NCI-H748 treated with DMSO at 0.1 percent for 48 hours (cell line): ENCODE measurements around the gene GPR55.

ENCODE experiments used
- DNase-seq: peaks from one replicate; lab custom pipeline; 2025; lab: John Stamatoyannopoulos, UW

GPR55 gene

GRCh38 chr2:230879271-230879882, 45.7 kb downstream of the GPR55 start:
- DNase-seq: no peak

DNA sequence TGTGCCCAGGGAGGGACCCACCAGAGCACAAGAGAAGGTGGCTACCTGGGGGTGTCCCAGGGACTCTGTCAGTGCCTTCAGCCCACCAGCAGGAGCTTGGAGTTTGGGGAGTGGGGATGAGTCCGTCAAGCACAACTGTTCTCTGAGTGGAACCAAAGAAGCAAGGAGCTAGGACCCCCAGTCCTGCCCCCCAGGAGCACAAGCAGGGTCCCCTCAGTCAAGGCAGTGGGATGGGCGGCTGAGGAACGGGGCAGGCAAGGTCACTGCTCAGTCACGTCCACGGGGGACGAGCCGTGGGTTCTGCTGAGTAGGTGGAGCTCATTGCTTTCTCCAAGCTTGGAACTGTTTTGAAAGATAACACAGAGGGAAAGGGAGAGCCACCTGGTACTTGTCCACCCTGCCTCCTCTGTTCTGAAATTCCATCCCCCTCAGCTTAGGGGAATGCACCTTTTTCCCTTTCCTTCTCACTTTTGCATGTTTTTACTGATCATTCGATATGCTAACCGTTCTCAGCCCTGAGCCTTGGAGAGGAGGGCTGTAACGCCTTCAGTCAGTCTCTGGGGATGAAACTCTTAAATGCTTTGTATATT, 46.3 kb downstream of the GPR55 start:
- DNase-seq: no peak

DNA sequence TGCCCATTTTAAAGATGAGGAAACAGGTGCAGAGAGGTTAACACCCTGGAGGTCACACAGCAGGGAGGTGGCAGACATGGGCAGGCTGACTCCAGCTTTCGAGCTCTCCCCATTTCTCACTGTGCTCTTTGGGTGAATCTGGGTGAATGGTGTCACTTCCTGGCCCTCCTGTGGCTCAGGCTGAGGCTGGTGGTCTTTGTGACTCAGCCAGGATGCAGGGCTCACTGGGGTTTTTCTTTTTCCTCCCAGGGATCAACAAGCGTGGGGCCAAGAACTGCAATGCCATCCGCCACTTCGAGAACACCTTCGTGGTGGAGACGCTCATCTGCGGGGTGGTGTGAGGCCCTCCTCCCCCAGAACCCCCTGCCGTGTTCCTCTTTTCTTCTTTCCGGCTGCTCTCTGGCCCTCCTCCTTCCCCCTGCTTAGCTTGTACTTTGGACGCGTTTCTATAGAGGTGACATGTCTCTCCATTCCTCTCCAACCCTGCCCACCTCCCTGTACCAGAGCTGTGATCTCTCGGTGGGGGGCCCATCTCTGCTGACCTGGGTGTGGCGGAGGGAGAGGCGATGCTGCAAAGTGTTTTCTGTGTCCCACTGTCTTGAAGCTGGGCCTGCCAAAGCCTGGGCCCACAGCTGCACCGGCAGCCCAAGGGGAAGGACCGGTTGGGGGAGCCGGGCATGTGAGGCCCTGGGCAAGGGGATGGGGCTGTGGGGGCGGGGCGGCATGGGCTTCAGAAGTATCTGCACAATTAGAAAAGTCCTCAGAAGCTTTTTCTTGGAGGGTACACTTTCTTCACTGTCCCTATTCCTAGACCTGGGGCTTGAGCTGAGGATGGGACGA, 47.1 kb downstream of the GPR55 start:
- DNase-seq: no peak

DNA sequence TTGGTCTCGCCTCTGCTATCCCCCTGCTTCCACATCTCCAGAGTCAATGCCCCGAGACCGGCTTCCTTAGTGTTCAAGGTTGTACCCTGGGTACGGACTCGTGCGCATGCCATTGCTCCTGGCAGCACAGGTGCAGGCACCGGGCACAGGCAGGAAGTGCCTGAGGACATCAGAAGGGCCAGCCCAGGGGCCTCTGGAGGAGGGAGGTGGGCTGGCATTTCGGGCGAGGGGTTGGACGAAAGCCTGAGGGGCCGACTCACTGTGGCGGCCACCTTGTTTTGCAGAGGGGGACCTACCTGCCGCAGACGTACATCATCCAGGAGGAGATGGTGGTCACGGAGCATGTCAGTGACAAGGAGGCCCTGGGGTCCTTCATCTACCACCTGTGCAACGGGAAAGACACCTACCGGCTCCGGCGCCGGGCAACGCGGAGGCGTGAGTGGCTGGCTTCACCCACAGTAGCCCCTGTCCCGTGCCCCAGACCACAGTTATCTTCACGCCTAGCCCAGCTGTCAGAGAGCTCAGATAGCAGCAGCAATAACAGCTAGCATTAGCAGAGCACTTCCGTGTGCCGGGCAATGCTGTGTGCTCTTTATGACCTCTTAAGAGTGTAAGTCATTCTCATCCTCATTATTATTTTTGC, 47.8 kb downstream of the GPR55 start:
- no peak for DNase-seq

- DNase-seq: no peak
Observed at GRCh38 chr2:230875347-230876315, 49.4 kb downstream of the GPR55 start.

DNA sequence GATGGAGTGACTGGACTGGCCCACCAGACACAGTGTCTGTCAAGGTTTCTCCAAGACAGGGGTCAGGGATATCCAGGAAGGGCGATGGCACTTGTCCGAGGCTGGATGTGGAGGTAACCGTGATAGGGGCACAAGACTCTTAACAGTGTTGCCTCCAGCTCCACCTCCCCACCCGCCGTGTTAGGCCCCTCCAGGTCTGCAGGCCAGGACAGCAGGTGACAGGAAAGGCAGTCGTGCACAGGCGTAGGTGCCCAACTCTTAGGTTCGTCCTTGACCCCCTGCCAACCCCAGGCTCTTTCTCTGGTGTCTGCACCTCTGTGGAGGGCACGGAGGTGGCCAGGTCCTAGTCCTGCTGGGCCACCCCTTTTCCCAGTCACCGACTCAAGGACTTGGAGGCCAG, 50.2 kb downstream of the GPR55 start:
- no peak for DNase-seq

- DNase-seq: no peak
Observed at GRCh38 chr2:230874456-230874855, 50.6 kb downstream of the GPR55 start.

GRCh38 chr2:230873661-230874401, 51.2 kb downstream of the GPR55 start:
- no peak for DNase-seq

GRCh38 chr2:230872968-230873660, 51.9 kb downstream of the GPR55 start:
- DNase-seq: no peak

GRCh38 chr2:230872151-230872967, 52.7 kb downstream of the GPR55 start:
- DNase-seq: no peak

GRCh38 chr2:230871361-230872150, 53.5 kb downstream of the GPR55 start:
- DNase-seq: no peak

DNA sequence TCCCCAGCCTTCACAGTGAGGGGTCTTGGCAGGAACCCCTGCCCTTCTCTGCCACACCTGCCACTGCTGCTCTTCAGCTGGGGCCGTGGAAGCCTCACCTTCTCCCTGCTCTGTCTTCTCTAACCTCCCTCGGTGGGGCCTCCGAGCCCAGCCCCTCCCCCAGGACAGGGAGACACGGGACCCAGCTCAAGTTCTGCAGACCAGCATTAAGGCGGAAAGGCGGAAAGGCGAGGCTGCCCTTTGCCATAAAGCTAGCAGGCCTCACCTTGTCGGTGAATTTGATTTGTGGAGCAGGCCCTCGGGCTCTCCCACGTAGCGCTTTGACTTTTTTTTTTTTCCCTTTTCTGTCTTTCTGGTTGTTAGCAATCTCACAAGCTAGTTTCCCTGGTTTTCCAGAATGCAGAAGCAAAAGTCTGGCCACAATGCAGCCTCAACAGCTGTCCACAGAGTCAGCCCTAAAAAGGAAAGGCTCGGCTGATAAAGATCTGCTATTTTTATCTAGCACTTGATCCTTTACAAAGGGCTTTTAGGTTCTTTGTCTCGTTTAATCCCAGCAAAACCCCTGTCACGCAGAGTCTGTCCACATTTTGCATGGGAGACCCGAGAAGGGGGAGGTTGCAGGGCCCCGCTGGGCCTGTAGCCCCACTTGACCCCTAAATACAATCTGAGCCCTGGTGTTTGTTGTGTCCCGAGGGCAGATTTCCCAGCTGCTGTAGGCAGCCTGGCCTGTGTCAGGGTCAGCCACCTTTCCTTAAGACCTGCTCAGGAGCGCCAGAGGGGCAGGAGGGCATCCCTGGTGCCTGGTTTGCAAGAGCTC, 54.3 kb downstream of the GPR55 start:
- DNase-seq: no peak

DNA sequence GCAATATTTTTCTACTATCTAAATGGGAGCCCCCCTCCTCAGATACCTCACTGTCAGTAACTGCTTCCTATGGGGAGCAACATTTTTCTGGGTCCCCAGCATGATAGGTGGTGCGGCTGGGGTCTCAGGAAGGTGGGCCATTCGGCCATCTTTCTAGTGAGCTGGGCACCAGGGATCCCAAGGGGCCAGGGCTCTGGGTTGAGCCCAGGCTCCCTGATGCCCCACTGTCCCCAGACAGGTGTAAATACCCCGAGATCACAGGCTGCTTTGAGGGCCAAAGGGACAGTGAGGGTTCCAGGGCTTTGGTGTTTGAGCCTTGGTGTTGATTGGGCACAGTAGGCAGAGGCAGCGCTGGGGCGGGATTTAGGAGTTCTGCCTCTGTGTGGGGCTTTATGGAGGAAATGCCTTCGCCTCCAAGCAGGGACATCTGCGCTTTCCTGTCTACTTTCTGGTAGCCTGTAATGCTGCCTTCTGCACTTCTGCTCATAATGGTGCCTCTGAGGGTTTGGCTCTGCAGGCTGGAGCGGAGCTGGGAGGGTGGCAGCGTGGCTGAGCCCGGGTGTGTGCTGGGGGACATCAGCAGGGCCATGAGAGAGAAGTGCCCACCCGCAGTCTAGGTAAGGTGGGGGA, 55.0 kb downstream of the GPR55 start:
- DNase-seq: no peak

GRCh38 chr2:230868947-230869913, 55.8 kb downstream of the GPR55 start:
- DNase-seq: no peak

DNA sequence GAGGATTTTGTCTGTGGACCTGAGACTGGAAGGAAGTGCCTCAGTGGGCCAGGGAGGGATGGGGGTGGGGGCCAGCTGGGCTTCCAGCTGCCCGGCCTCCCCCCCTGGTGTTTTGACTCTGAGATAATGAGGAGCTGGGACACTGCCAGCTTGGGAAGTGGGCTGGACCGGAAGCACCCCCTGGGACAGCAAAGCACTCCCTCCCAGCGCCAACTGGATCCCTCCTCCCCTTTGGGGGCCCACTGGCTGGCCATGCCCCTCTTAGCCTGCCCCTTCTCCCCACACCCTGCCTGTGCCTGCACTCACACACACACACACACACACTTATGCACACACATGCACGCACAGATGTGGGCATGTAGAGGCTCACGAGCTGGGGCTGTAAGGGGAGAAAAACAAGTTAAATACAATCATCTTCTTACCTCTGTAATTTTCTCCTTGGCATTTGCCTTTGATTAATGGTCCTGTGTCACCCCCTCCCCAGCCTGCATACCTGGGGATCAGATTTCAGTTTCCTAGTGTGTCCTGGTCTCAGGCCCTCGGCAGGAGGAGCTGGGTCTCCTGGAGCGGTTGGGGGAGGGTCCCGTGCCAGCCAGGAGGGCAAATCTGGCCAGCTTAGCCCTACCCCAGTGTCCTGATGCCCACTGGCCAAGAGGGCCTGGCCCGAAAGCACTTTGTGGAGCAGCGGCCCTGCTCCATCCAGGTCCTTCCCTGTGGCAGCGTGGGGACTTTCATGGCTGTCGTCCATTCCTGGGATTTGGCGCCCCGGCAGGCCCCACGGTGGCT, 56.7 kb downstream of the GPR55 start:
- DNase-seq: no peak
